B cell (primary cell): ENCODE measurements around the gene KPNA6. TPM values are rescaled to one million over a fixed set of nuclear protein-coding genes. Genes with fewer than 3 reads are reported as not detected.
A peak's percentile ranks its signal among the peaks of the same experiment; 100 is the strongest.

ENCODE experiments used
- ATAC-seq: fragments of 200-7000 bp; cut with Tn5 transposase; one replicate; pipeline ENCODE4 v1.10.0; 2021; ENCODE audit warnings: low read depth, mild to moderate bottlenecking, moderate number of reproducible peaks, moderate library complexity
- CTCF ChIA-PET: fragments of 350-600 bp; sonication (Branson Sonifier 250); formaldehyde crosslinking; loops from one replicate; lab custom pipeline; 2021; ENCODE audit warnings: antibody characterized with exemption, inconsistent platforms; lab: Charles Lee
- POLR2A ChIA-PET: fragments of 350-600 bp; sonication (Branson Sonifier 250); formaldehyde crosslinking; loops from one replicate; lab custom pipeline; 2021; ENCODE audit warnings: antibody characterized with exemption; lab: Charles Lee
- DNase-seq: peaks from one replicate; pipeline ENCODE4 v3.0.0; 2013
- H2AFZ ChIP-seq: 2 replicates; pipeline ENCODE4 v1.6.1; 2012; ENCODE audit warnings: mild to moderate bottlenecking, low read depth, low read length; ENCODE audit not compliant: insufficient read depth, poor library complexity, severe bottlenecking
- H3K27ac ChIP-seq, 2 donors: 1 replicate in 1 of 2; 2 replicates in 1 of 2; pipeline ENCODE4 v1.5.1; 2012 to 2013; ENCODE audit warnings: low read length in 2 of 2, mild to moderate bottlenecking in 2 of 2, moderate library complexity in 1 of 2
- H3K27me3 ChIP-seq, 4 experiments: fragments of 200-600 bp in 1 of 4; sonication (generic) in 1 of 4; replicated peaks in 1 of 4; 1 replicate in 2 of 4; 2 replicates in 2 of 4; pipeline versions ENCODE4 v1.6.1 to v1.7.0; 2013 to 2016; ENCODE audit warnings: low read length in 3 of 4, mild to moderate bottlenecking in 2 of 4, mixed read lengths in 1 of 4, moderate library complexity in 1 of 4; ENCODE audit not compliant: insufficient read depth in 4 of 4, control insufficient read depth in 3 of 4; ENCODE audit errors: control extremely low read depth in 1 of 4
- H3K36me3 ChIP-seq, 2 experiments: replicated peaks in 1 of 2; 1 replicate in 1 of 2; 2 replicates in 1 of 2; pipeline versions ENCODE4 v1.6.1 to v1.7.1; 2013; ENCODE audit warnings: low read length in 1 of 2; ENCODE audit not compliant: insufficient read depth in 2 of 2, control insufficient read depth in 1 of 2; ENCODE audit errors: control extremely low read depth in 1 of 2, extremely low read depth in 1 of 2
- H3K4me1 ChIP-seq, 2 donors: fragments of 200-600 bp in 1 of 2; sonication (generic) in 1 of 2; 1 replicate in 1 of 2; 2 replicates in 1 of 2; pipeline versions ENCODE4 v1.5.1 to v1.6.1; 2013 to 2017; ENCODE audit warnings: low read length in 2 of 2; ENCODE audit not compliant: control insufficient read depth in 2 of 2, insufficient read depth in 2 of 2
- H3K4me2 ChIP-seq: replicated peaks from 2 replicates; pipeline ENCODE3; 2012; ENCODE audit warnings: mild to moderate bottlenecking, low read depth, low read length; ENCODE audit not compliant: poor library complexity, severe bottlenecking
- H3K4me3 ChIP-seq, 5 experiments: fragments of 200-600 bp in 1 of 5; sonication (generic) in 1 of 5; 1 replicate in 3 of 5; 2 replicates in 2 of 5; pipeline versions ENCODE4 v1.5.1 to v1.7.0; 2011 to 2016; ENCODE audit warnings: low read length in 4 of 5, mild to moderate bottlenecking in 4 of 5, low read depth in 2 of 5, control low read depth in 1 of 5, moderate library complexity in 1 of 5; ENCODE audit not compliant: insufficient read depth in 1 of 5; ENCODE audit errors: control extremely low read depth in 1 of 5, extremely low read depth in 1 of 5
- H3K79me2 ChIP-seq: fragments of 200-600 bp; sonication (generic); one replicate; pipeline ENCODE4 v1.6.0; 2016; ENCODE audit warnings: low read length; ENCODE audit not compliant: control insufficient read depth, insufficient read depth
- H3K9ac ChIP-seq: fragments of 200-600 bp; sonication (generic); 2 replicates; pipeline ENCODE4 v1.6.1; 2017; ENCODE audit warnings: mild to moderate bottlenecking, low read length, moderate library complexity
- H3K9me3 ChIP-seq, 3 donors: one replicate each; pipeline versions ENCODE4 v1.6.1 to v1.7.1; 2013; ENCODE audit warnings: low read length in 2 of 3; ENCODE audit not compliant: control insufficient read depth in 2 of 3, insufficient read depth in 1 of 3; ENCODE audit errors: control extremely low read depth in 1 of 3
- H4K20me1 ChIP-seq: 2 replicates; pipeline ENCODE4 v1.6.0; 2012; ENCODE audit warnings: mild to moderate bottlenecking, low read length; ENCODE audit not compliant: insufficient read depth, control insufficient read depth, poor library complexity, severe bottlenecking
- H3K27ac Mint-ChIP-seq: one replicate; pipeline ENCODE4 v1.8.0; 2021; ENCODE audit warnings: mixed read lengths
- H3K27me3 Mint-ChIP-seq: one replicate; pipeline ENCODE4 v1.8.0; 2021; ENCODE audit warnings: mixed read lengths
- H3K4me1 Mint-ChIP-seq: one replicate; pipeline ENCODE4 v1.8.0; 2021; ENCODE audit warnings: mixed read lengths
- H3K4me3 Mint-ChIP-seq: one replicate; pipeline ENCODE4 v1.8.0; 2021; ENCODE audit warnings: mixed read lengths
- H3K9me3 Mint-ChIP-seq: one replicate; pipeline ENCODE4 v1.8.0; 2022; ENCODE audit warnings: mixed read lengths; ENCODE audit not compliant: insufficient read depth
- EZH2 ChIP-seq: IDR thresholded peaks from 2 replicates; pipeline ENCODE4 v1.6.1; 2012; ENCODE audit warnings: borderline replicate concordance, low read depth, mild to moderate bottlenecking, moderate library complexity, low read length; ENCODE audit not compliant: insufficient read depth, poor library complexity, severe bottlenecking
- WGBS: methylation state at CpG from one replicate; pipeline ENCODE4 v1.1.5; 2013; ENCODE audit warnings: missing lambda C conversion rate; ENCODE audit not compliant: insufficient coverage; 5-methylcytosine and 5-hydroxymethylcytosine counted together
- intact Hi-C: fragments of 100-400 bp; cut with micrococcal nuclease; formaldehyde crosslinking; loops from one replicate; pipeline ENCODE4 v1.10.0; 2022
- polyA plus RNA-seq: library from polyadenylated mRNA; depleted of rRNA; stranded (reverse); fragments of >200 nt; gene quantifications from 2 replicates; pipeline ENCODE4 v1.2.3, GENCODE V29; 2012
- total RNA-seq, 2 donors: library from RNA; stranded (reverse); fragments of 120-200 nt in 1 of 2; gene quantifications; 1 replicate in 1 of 2; 2 replicates in 1 of 2; pipeline versions ENCODE4 v1.2.3 to v1.2.4, GENCODE V29; 2013 to 2022
- TF ChIP-seq, protein P1 (sequence below): fragments of 200-600 bp; IDR thresholded peaks from one replicate; pipeline ENCODE4 v1.8.0; 2022; ENCODE audit warnings: antibody characterized with exemption, mild to moderate bottlenecking

The KPNA6 gene
- total and polyA plus RNA-seq, 2 donors (not counting 1 experiment from before 2014, with no cell fraction given) = 14.0 to 49.9 TPM

DNA sequence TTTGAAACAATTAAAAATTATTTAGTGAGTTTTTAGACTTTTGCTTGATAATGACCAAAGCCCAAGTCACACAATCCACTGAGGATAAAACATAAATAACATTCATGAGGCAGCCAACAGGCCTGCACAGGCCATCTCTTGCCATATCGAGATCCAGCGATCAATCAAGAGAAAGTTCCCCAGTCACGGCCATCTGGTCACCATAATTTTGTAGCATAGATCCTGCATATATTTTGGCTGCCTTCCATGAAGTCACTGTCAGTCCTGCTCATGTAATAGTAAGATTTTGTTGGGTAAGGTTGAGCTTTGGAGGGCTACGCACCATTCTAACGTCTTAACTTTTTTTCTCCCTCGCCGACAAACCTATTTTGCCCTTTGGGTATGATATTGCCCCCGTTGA is 17.5 kb downstream of the KPNA6 start:
- H3K36me3 ChIP-seq = peaks cover 0 to 11% of the 10 kb centered on the region in 2 experiments
- peaks cover 59% of the 10 kb centered on the region for H3K4me1 Mint-ChIP-seq
- WGBS = 100% methylated on average over 3 of the region's 8 CpGs
- no peaks in the 10 kb centered on the region for H3K9me3 ChIP-seq
- H3K4me3 Mint-ChIP-seq = no peak overlapping the region
- DNase-seq (no peak), ATAC-seq (no peak)
- no peak overlapping the region for H3K27ac Mint-ChIP-seq
- POLR2A ChIA-PET = no interaction called here
- no peak overlapping the region for H2AFZ ChIP-seq
- no peak overlapping the region for H3K4me2 ChIP-seq
- no peaks in the 10 kb centered on the region for H3K9me3 Mint-ChIP-seq
- CTCF ChIA-PET = interaction anchor here (0.8 kb wide), 1 partner anchor 26 kb away, joined by 3 read pairs; no protein-coding TSS in a partner anchor
- H4K20me1 ChIP-seq = peaks cover 82% of the 10 kb centered on the region
- peaks cover 98% of the 10 kb centered on the region for H3K79me2 ChIP-seq
- no peak overlapping the region for H3K9ac ChIP-seq
- TF ChIP-seq EZH2 = no peak
- TF ChIP-seq, protein P1, sequence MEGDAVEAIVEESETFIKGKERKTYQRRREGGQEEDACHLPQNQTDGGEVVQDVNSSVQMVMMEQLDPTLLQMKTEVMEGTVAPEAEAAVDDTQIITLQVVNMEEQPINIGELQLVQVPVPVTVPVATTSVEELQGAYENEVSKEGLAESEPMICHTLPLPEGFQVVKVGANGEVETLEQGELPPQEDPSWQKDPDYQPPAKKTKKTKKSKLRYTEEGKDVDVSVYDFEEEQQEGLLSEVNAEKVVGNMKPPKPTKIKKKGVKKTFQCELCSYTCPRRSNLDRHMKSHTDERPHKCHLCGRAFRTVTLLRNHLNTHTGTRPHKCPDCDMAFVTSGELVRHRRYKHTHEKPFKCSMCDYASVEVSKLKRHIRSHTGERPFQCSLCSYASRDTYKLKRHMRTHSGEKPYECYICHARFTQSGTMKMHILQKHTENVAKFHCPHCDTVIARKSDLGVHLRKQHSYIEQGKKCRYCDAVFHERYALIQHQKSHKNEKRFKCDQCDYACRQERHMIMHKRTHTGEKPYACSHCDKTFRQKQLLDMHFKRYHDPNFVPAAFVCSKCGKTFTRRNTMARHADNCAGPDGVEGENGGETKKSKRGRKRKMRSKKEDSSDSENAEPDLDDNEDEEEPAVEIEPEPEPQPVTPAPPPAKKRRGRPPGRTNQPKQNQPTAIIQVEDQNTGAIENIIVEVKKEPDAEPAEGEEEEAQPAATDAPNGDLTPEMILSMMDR = no peak
- no peaks in the 10 kb centered on the region for H3K27me3 ChIP-seq
- peaks cover 39 to 49% of the 10 kb centered on the region in 2 donors for H3K4me1 ChIP-seq
- no peak overlapping the region for H3K4me3 ChIP-seq
- no peak overlapping the region for H3K27ac ChIP-seq
- H3K27me3 Mint-ChIP-seq = no peaks in the 10 kb centered on the region
- intact Hi-C loops = no loop called here

DNA sequence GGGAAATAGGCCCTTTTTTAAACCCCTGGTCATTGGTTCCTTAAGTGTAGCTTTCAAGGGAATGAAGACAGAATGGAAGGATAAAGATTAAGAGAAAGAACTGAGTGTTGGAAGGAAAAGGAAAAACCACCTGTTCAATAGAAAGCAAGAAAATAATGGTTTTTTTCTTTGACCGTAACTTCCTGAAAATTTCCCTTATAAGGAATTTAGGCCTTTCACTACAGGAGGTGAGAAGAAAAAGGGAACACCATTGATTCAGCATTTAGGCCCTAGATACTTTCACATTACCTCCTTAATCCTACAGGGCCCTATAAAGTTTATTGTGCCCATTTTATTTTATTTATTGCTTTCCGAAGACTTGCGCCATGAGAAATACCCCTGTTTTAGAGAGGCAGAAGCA is 18.9 kb downstream of the KPNA6 start:
- Histone ChIP-seq H3K27ac (peak overlapping the region in 1 of 2 donors; percentile 17), H3K79me2 (peaks cover 97% of the 10 kb centered on the region), H3K9me3 (no peaks in the 10 kb centered on the region), H3K4me3 (no peak overlapping the region), H3K36me3 (peaks cover 0 to 14% of the 10 kb centered on the region in 2 experiments), H3K9ac (no peak overlapping the region), H3K27me3 (no peaks in the 10 kb centered on the region), H2AFZ (no peak overlapping the region), H3K4me2 (no peak overlapping the region), H3K4me1 (peaks cover 26 to 39% of the 10 kb centered on the region in 2 donors), H4K20me1 (peaks cover 80% of the 10 kb centered on the region)
- Mint-ChIP-seq H3K4me3 (no peak overlapping the region), H3K9me3 (no peaks in the 10 kb centered on the region), H3K4me1 (peaks cover 48% of the 10 kb centered on the region), H3K27me3 (no peaks in the 10 kb centered on the region), H3K27ac (no peak overlapping the region)
- DNase-seq (no peak), ATAC-seq (no peak)
- ChIA-PET CTCF (no interaction called here), POLR2A (no interaction called here)
- no peak for TF ChIP-seq EZH2
- TF ChIP-seq, protein P1 = no peak
- intact Hi-C loops = no loop called here
- WGBS = no CpG with 5 or more reads among the region's 3 CpGs
